ENCODE measurements around the gene LRRC42. TPM values are rescaled to one million over a fixed set of nuclear protein-coding genes. Genes with fewer than 3 reads are reported as not detected.

LRRC42 gene
- total and polyA plus RNA-seq, 2 experiments from 2014 or later: 41.8 to 46.9 TPM

GRCh38 chr1:53902235-53903138 lies 43.7 kb upstream of the LRRC42 start:
- no peak for DNase-seq
- H3K27ac ChIP-seq: no peak overlapping the region
- H3K79me2 ChIP-seq (ENCODE audit: insufficient read depth): no peaks in the 10 kb centered on the region
- H3K9me3 ChIP-seq (ENCODE audit: low read depth): no peaks in the 10 kb centered on the region
- 76 to 77% methylated on average over 7 of the region's 7 CpGs for WGBS, 2 experiments (ENCODE audit: low coverage in 1 of 2, low lambda C conversion rate in 2 of 2, missing lambda C conversion rate in 2 of 2)
- H3K4me3 ChIP-seq: no peak overlapping the region
- no peak overlapping the region for H3K9ac ChIP-seq
- no peaks in the 10 kb centered on the region for H4K20me1 ChIP-seq (ENCODE audit: insufficient read depth)
- peaks cover 17% of the 10 kb centered on the region for H3F3A ChIP-seq (ENCODE audit: insufficient read depth)
- no peaks in the 10 kb centered on the region for H3K27me3 ChIP-seq (replicated peaks; ENCODE audit: insufficient read depth)
- no peak overlapping the region for H3K4me2 ChIP-seq (ENCODE audit: unreplicated experiment)
- H3K4me1 ChIP-seq (ENCODE audit: insufficient read depth): peaks cover 11% of the 10 kb centered on the region
- TF ChIP-seq EZH2phosphoT487 (IDR thresholded peaks at IDR 0.05; ENCODE audit: insufficient read depth, low read depth) (no peak), EZH2 (IDR thresholded peaks at IDR 0.05; ENCODE audit: insufficient read depth, poor library complexity, severe bottlenecking) (no peak)
- no peaks in the 10 kb centered on the region for H3K36me3 ChIP-seq (ENCODE audit: low read depth)
- in situ Hi-C loops (cut with MboI): no loop called here
- no peaks in the 10 kb centered on the region for H3K9me2 ChIP-seq (ENCODE audit: insufficient read depth)
- no peak overlapping the region for H2AFZ ChIP-seq

GRCh38 chr1:53905509-53905908 lies 40.6 kb upstream of the LRRC42 start:
- no peaks in the 10 kb centered on the region for H3K79me2 ChIP-seq (ENCODE audit: insufficient read depth)
- no peak for DNase-seq
- H3K9me2 ChIP-seq (ENCODE audit: insufficient read depth): no peaks in the 10 kb centered on the region
- H3K27me3 ChIP-seq (replicated peaks; ENCODE audit: insufficient read depth): no peaks in the 10 kb centered on the region
- H3K4me3 ChIP-seq: no peak overlapping the region
- in situ Hi-C loops (cut with MboI): no loop called here
- H3K36me3 ChIP-seq (ENCODE audit: low read depth): no peaks in the 10 kb centered on the region
- H3K4me1 ChIP-seq (ENCODE audit: insufficient read depth): no peaks in the 10 kb centered on the region
- H3K4me2 ChIP-seq (ENCODE audit: unreplicated experiment): no peak overlapping the region
- no peak overlapping the region for H3K9ac ChIP-seq
- H4K20me1 ChIP-seq (ENCODE audit: insufficient read depth): no peaks in the 10 kb centered on the region
- no peak overlapping the region for H2AFZ ChIP-seq
- 88 to 92% methylated on average over 8 of the region's 8 CpGs for WGBS, 2 experiments (ENCODE audit: low coverage in 1 of 2, low lambda C conversion rate in 2 of 2, missing lambda C conversion rate in 2 of 2)
- TF ChIP-seq EZH2 (IDR thresholded peaks at IDR 0.05; ENCODE audit: insufficient read depth, poor library complexity, severe bottlenecking) (no peak), EZH2phosphoT487 (IDR thresholded peaks at IDR 0.05; ENCODE audit: insufficient read depth, low read depth) (no peak)
- H3F3A ChIP-seq (ENCODE audit: insufficient read depth): peaks cover 2% of the 10 kb centered on the region; the same call in 1 of the 2 replicates
- H3K27ac ChIP-seq: no peak overlapping the region
- H3K9me3 ChIP-seq (ENCODE audit: low read depth): no peaks in the 10 kb centered on the region

GRCh38 chr1:53906121-53906520 lies 40.0 kb upstream of the LRRC42 start:
- no peak for DNase-seq
- H3K79me2 ChIP-seq (ENCODE audit: insufficient read depth): no peaks in the 10 kb centered on the region

GRCh38 chr1:53909946-53910345 lies 36.2 kb upstream of the LRRC42 start:
- Histone ChIP-seq H3K4me3 (no peak overlapping the region), H3K9ac (no peak overlapping the region), H3F3A (ENCODE audit: insufficient read depth) (peaks cover 5% of the 10 kb centered on the region; the same call in 1 of the 2 replicates), H2AFZ (no peak overlapping the region), H3K36me3 (ENCODE audit: low read depth) (0 out of 2 replicates have a peak, but pooled peaks cover 4% of the 10 kb centered on the region), H4K20me1 (ENCODE audit: insufficient read depth) (no peaks in the 10 kb centered on the region), H3K9me2 (ENCODE audit: insufficient read depth) (no peaks in the 10 kb centered on the region), H3K27me3 (replicated peaks; ENCODE audit: insufficient read depth) (no peaks in the 10 kb centered on the region), H3K4me2 (ENCODE audit: unreplicated experiment) (no peak overlapping the region), H3K27ac (no peak overlapping the region), H3K79me2 (ENCODE audit: insufficient read depth) (no peaks in the 10 kb centered on the region), H3K9me3 (ENCODE audit: low read depth) (no peaks in the 10 kb centered on the region), H3K4me1 (ENCODE audit: insufficient read depth) (no peaks in the 10 kb centered on the region)
- TF ChIP-seq EZH2phosphoT487 (IDR thresholded peaks at IDR 0.05; ENCODE audit: insufficient read depth, low read depth) (no peak), EZH2 (IDR thresholded peaks at IDR 0.05; ENCODE audit: insufficient read depth, poor library complexity, severe bottlenecking) (no peak)
- no peak for DNase-seq
- 83 to 89% methylated on average over 3 of the region's 3 CpGs for WGBS, 2 experiments (ENCODE audit: low coverage in 1 of 2, low lambda C conversion rate in 2 of 2, missing lambda C conversion rate in 2 of 2)
- in situ Hi-C loops (cut with MboI): no loop called here

More at GRCh38 chr1:53906121-53906520, 40.0 kb upstream of the LRRC42 start:
- H3K27ac ChIP-seq: no peak overlapping the region
- no peak overlapping the region for H3K9ac ChIP-seq
- no peaks in the 10 kb centered on the region for H3K9me2 ChIP-seq (ENCODE audit: insufficient read depth)
- WGBS, 2 experiments (ENCODE audit: low coverage in 1 of 2, low lambda C conversion rate in 2 of 2, missing lambda C conversion rate in 2 of 2): 92 to 94% methylated on average over 4 of the region's 4 CpGs
- peaks cover 5% of the 10 kb centered on the region; the same call in 1 of the 2 replicates for H3F3A ChIP-seq (ENCODE audit: insufficient read depth)
- no peak overlapping the region for H3K4me3 ChIP-seq
- in situ Hi-C loops (cut with MboI): no loop called here
- no peak overlapping the region for H3K4me2 ChIP-seq (ENCODE audit: unreplicated experiment)
- no peaks in the 10 kb centered on the region for H3K36me3 ChIP-seq (ENCODE audit: low read depth)
- H3K9me3 ChIP-seq (ENCODE audit: low read depth): no peaks in the 10 kb centered on the region
- no peaks in the 10 kb centered on the region for H3K27me3 ChIP-seq (replicated peaks; ENCODE audit: insufficient read depth)
- TF ChIP-seq EZH2 (IDR thresholded peaks at IDR 0.05; ENCODE audit: insufficient read depth, poor library complexity, severe bottlenecking) (no peak), EZH2phosphoT487 (IDR thresholded peaks at IDR 0.05; ENCODE audit: insufficient read depth, low read depth) (no peak)
- no peak overlapping the region for H2AFZ ChIP-seq
- H4K20me1 ChIP-seq (ENCODE audit: insufficient read depth): no peaks in the 10 kb centered on the region
- no peaks in the 10 kb centered on the region for H3K4me1 ChIP-seq (ENCODE audit: insufficient read depth)
